Suppressor macrophage treated with lipopolysaccharide for 4 hours (primary cell): ENCODE measurements around the gene LHFPL3.

Experiments used
- DNase-seq: peaks from one replicate; pipeline ENCODE4 v3.0.0-alpha.2; 2020

The LHFPL3 gene

DNA sequence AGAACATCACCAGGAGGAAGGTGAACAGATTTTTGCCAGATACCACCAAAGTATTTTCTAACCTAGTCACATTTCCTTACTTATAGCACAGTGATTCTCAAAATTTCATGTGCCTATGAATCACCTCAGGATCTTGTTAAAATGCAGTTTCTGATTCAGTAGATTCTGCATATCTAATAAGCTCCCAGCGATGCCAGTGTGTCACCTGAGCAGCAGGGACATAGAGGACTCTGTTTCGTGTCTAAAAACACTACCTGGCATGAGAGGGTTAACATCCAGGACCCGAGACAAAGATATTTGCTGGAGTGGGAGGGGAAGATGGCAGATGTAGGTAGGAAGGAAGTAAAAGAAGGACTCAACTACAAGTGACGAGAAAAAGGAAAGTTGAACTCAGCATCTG lies 433.5 kb downstream of the LHFPL3 start:
- no peak for DNase-seq

DNA sequence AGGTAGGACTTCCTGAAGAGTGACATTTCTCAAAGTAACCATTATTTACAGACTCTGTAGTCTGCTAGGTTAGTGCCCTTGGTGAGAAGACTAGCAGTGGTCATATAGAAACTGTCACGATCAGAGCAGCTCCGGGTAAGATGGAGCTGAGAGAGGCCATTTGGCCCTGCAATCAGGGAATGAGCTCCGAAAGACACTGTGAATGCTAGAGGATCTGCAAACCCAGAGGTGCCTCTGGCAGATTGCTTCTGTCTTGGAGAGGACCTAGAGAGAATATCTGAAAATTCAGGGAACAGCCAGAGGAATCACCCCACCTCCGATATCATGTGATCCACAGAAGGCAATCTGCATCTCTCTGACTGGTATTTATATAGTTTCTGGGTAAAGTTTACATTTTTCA lies 438.7 kb downstream of the LHFPL3 start:
- no peak for DNase-seq

- DNase-seq, result no peak
These were observed 439.6 kb downstream of the LHFPL3 start for GRCh38 chr7:104767826-104768536.

DNA sequence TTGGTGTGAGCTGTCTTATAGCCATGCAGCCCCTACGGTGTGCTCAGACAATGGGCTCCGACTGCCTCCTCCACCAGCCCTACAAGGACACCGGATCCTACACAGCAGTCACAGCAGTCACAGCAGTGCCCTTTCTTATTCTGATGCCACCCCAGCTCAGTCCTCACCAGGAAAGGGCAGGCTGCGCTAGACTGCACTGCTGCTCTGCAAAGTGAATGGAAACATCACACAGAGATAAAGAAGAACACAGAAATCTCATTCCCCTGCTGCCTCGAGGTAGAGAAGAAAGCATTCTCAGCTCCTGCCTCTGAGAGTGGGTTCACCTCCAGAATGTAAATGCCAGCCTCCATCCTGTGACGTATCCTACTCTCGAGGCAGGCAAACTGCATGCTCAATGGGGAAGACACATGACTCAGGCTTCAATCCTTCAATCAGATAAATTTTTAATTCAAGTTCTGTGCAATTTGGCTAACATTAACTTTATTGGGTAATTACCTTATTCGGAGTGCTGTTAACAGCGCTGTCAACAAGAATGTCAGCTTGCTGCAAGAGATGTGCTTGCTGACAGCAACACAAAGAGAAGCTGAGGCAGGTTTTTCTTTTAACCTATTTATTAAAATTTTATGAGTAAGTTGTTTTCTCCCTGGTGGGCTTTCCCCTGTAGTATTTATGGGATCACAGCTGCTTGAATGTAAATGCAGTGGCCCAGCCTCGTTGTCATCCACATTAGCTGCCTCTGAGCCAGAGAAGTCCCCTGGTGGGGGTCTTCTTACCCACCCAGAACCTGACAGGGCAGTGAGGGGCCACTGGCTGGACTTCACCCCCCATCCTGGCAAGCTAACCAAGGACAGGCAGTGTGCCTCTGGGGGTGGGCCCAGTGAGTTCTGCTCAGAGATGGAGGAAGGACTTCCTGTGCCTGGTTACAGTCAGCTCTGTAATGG lies 444.3 kb downstream of the LHFPL3 start:
- DNase-seq, result no peak

GRCh38 chr7:104773796-104774195 lies 445.4 kb downstream of the LHFPL3 start:
- DNase-seq, result no peak

DNA sequence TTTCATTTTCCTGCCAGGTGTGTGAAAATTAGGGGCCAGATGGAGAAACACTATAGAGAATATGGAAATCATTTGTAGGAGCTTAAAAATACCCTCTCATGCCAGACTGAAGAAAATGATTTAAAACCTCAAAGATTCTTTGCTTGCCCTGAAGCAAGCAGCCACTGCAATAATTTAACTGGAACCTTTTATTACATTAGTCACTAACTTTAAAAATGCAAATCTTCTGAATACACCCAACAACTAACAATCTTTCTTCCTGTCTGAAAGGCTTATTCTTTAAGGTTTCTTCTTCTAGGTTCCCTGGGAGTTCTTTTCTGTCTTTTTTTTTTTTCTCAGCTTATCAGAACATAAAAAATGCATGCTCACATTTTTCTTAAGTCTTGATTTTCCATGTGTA lies 447.1 kb downstream of the LHFPL3 start:
- no peak for DNase-seq

- no peak for DNase-seq
These were observed 448.9 kb downstream of the LHFPL3 start for GRCh38 chr7:104777301-104777800.

DNA sequence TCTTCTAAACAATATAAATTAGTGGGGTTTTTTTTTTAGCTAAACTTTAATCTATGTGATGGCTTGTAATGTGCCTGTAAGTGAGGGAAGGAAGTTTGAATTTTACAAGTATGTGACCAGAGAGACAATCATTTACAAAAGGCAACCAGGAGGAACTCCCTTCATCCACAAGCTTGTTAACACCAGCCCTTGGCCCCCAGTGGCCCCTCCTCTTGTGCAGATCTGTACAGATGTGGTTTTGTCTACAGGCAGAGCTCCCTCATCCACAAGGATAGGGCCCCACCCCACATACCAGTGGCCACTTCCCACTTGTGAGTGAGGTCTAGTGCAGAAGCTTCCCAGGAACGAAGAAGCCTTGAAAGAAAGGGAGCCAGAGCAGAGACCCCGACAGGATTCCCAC lies 451.5 kb downstream of the LHFPL3 start:
- DNase-seq, result peak; percentile 6

DNA sequence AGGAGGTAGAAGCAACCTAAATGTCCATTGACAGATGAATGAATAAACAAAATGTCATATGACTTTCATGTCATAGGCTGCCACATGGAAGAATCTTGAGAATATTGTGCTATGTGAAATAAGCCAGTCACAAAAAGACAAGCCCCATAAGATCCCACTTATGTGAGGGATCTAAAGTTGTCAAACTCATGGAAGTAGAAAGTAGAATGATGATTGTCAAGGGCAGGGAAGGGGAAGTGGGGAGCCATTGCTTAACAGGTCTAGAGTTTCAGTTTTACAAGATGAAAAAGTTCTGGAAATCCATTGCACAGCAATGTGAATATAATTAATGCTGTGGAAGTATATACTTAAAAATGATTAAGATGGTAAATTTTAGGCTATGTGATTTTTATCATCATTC lies 456.3 kb downstream of the LHFPL3 start:
- peak; percentile 42 for DNase-seq

DNA sequence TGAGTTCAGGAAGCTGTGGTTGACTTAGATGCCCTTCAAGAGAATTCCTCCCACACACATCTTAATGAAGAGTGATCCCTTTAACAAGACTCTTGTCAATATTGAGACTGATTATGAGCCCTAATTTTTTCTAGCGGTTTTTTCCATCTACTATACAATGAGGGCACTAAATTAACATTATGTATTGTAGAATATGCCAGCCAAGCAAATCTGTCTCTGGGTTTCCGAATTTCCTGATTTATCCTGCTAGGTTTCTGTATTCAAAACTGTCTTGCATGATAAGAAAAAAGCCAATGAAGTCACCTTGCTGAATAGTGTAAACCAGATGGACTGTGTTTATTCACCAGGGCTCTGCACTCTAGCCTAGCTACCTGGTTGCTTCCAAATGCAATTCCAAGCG lies 461.4 kb downstream of the LHFPL3 start:
- DNase-seq, result no peak

DNA sequence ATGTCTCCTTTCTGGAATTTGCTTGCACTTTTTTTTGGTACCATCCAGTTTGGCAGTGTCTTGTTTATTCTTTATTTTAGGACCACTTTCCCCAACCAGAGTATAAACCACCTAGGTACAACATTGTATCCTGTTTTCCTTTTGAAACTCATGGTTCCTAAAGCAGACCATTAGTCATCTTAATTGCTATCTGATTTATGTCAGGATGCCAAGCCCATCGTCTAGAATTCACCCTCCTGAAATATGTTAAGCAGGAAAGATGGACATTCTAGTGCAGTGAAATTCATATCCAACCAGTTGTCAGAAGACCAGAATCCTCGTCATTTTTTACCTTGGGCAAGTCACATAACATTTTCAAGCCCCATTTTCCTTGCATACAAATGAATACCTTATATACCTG lies 462.0 kb downstream of the LHFPL3 start:
- DNase-seq, result no peak

GRCh38 chr7:104791080-104791479 lies 462.7 kb downstream of the LHFPL3 start:
- no peak for DNase-seq

GRCh38 chr7:104793066-104793465 lies 464.7 kb downstream of the LHFPL3 start:
- DNase-seq, result no peak

DNA sequence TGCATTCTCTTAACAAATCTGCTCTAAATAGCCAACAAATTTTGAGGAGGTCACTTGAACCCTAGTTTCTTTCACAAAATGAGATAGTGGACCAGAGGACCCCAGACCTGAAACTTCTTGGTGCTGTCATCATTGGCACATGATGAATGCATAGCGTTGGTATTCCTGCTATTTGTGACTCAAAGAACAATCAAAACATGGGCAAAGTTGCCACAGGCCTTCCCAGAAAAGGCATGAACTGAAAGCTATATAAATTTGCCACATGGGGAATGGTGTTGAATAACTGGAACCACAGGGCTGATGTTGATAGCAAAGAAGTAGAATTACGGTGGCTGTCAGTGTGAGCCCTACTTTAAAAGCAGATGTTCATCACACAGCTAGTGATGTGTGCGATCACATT lies 465.8 kb downstream of the LHFPL3 start:
- DNase-seq, result no peak

GRCh38 chr7:104794589-104794988 lies 466.2 kb downstream of the LHFPL3 start:
- DNase-seq, result no peak

DNA sequence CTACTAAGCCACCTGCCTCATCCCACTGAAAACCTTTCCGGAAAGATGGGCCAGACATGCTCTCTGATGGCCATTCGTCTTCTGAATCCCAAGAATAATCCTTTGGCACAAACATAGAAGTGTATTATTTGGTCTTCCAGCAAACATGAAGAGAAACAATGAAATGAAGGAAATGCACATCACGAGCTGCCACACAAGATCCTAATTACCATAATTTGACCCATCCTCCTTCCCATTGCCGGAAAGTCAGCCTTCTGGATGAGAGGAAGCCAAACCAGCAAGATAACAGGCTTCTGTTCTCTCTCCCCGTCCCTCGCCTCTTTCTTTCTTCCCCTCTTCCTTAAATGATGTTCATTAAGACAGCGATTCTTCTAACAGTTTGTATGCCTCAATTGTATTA lies 466.7 kb downstream of the LHFPL3 start:
- no peak for DNase-seq

DNA sequence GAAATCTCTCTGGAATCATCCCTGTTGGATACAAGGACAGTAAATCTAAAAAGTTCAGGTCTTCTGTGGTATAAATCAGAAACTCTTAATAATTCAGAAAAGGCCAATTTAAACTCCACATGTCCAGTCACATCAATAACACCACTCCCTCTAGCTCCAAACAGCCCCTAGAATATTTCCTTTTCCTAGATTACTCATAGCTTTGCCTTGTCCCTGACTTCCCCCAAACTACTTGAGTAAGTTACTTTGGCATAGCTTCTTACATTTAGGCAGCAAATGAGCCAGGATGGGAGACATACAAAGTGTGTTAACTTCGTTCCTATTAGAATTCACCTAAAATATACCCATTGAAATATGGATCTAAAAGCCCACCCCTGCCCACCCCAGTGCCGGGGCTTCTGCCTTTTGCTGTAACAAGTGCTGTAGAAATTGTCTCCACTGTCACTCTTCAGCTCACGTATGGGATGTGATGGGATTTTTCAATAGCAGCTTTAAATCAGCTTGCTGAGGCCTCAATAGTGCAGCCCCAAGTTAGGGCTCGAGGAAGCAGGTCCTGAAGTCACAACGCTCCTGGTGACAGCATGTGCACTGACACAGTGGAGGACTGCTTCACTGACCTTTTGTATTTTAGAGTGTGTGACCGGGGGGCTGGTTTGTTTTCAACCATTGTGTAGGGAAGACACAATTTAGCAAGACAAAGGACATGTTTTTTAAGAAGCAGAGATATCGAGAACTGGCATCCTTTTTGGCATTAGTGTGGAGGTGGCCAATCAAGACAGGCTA lies 467.4 kb downstream of the LHFPL3 start:
- DNase-seq, result no peak

DNA sequence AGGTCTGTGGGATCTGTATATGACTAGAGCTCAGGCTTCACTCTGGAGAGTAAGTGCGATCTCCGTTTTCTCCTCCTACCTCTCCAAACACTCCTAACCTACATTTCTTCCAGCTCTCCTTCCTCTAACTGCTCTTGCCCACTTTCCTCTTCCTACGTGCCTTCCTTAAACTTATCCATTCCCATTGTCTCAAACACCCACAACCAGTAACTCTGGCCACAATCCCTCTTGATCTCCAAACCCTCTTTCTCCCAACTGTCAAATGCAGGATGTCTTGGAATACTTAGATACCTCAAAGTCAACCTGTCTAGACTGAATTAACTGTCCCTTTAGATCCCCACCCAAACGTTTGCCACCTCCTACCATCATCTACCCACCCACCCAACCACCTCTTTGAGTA lies 471.9 kb downstream of the LHFPL3 start:
- DNase-seq, result no peak

GRCh38 chr7:104801022-104801421 lies 472.6 kb downstream of the LHFPL3 start:
- no peak for DNase-seq

DNA sequence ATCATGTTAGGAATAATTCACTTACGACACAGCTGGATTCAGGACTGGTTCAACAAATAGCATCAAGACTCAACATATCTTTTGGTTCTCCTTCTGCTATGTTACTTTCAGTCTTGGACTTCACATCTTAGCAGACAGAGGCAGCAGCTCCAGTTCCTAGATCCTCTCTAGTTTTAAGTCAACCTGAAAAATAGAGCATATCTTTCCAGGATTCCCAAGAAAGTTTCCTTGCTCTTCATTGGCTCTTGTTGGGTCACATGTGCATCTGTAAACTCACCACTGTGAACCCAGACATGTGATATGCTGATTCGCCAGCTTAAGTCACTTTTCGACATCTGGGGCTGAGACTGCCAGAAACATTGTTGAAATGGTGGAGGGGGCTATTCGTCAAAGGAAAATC lies 475.5 kb downstream of the LHFPL3 start:
- DNase-seq, result no peak

DNA sequence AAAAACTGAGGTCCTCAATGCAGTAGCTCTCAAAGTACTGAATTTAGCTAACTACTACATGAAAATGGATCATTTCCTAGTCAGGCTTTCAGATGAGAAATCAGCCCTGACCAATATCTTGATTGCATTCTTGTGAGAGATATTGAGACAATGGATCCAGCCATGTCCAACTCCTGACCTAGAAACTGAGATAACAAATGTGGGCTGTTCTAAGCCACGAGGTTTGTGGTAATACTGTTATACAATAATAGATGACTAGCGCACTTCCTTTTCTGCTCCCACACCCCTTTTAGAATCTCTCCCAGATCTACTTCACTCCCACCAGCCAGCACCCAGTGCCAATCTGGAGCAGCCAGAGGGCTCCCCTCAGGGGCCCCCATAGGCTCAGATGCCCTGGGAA lies 476.3 kb downstream of the LHFPL3 start:
- DNase-seq, result peak; percentile 2

- no peak for DNase-seq
These were observed 477.3 kb downstream of the LHFPL3 start for GRCh38 chr7:104805449-104806317.
